ENCODE data around the gene LIPC.

DNA sequence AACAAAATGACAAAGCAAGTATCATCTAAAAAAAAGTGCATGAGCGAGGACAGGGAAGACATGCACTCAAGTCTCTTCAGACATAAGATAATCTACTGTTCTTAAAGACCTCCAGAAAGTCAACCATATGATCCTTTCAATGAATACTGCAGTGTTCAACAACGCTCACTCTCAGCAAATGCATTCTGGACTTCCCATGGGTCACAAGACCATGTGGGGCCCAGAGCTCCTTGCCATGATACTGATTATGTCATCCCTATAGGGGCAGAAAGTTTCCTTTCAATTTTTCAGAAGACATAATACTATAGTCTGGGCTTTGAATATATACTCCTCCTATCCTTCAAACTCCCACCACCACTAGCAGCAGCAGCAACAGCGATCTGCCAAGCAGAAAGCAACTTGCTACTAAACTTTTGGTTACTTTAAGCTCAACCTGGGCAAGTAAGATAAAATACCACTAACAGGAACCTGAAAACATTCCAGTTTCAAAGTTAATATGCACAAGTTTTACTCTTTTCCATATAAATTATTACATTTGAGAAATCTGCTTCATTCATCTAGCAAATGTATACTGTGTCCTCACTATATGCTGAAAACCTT lies 174.2 kb downstream of the LIPC start:
- TF ChIP-seq, protein P1, sequence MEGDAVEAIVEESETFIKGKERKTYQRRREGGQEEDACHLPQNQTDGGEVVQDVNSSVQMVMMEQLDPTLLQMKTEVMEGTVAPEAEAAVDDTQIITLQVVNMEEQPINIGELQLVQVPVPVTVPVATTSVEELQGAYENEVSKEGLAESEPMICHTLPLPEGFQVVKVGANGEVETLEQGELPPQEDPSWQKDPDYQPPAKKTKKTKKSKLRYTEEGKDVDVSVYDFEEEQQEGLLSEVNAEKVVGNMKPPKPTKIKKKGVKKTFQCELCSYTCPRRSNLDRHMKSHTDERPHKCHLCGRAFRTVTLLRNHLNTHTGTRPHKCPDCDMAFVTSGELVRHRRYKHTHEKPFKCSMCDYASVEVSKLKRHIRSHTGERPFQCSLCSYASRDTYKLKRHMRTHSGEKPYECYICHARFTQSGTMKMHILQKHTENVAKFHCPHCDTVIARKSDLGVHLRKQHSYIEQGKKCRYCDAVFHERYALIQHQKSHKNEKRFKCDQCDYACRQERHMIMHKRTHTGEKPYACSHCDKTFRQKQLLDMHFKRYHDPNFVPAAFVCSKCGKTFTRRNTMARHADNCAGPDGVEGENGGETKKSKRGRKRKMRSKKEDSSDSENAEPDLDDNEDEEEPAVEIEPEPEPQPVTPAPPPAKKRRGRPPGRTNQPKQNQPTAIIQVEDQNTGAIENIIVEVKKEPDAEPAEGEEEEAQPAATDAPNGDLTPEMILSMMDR (IDR thresholded peaks at IDR 0.05): no peak
- no peak for TF ChIP-seq POLR2A (IDR thresholded peaks at IDR 0.05)

Data from thyroid gland (tissue), 4 donors.